ENCODE measurements around the gene NCAPG. TPM values are rescaled to one million over a fixed set of nuclear protein-coding genes. Genes with fewer than 3 reads are reported as not detected.

Gene NCAPG
- total and polyA plus RNA-seq, 9 of the 15 experiments (the other 6 are each of a cell fraction or from before 2014, with no cell fraction given), result 25.6 to 102 (median 65.3) TPM

DNA sequence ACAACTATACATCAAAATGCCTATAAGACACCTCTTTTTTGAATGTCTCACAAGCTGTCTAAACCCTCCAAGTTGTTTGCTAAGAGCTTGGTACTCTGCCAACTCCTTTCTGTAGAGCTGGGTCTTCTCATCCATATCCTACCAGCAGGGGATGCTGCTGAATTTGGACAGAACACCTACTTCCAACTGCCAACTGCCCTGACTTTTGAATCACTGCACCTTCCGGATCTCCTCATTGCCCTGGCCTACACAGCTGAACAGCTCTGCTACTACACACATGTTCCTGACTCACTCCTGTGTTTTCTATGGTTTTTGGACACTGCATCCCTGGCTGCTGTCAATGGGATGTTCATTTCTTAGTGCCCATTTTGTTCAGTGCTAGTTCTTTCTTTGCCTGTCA is 48.1 kb upstream of the NCAPG start:
- in situ Hi-C loops (cut with MboI), result no loop called here
- no peaks in the 10 kb centered on the region for H3K36me3 ChIP-seq (ENCODE audit: control insufficient read depth, insufficient read depth, low read length)
- ChIA-PET CTCF (ENCODE audit: low intra/inter-chr PET ratio) (no interaction called here), POLR2A (interaction anchor here (0.8 to 1.3 kb wide), 2 partner anchors 12 to 47 kb away, joined by 4 read pairs; partner anchors contain the start of gene DCAF16)
- FAIRE-seq (no peak), ATAC-seq (peak; percentile 70), DNase-seq (ENCODE audit: extremely low read depth in 1 of 4, low spot score in 3 of 4) (peak in 3 of 4 experiments; percentile 19 to 37 (median 37))
- no peaks in the 10 kb centered on the region for H4K20me1 ChIP-seq (replicated peaks; ENCODE audit: control insufficient read depth, insufficient read depth, low read length)
- H3K9me1 ChIP-seq (ENCODE audit: control insufficient read depth, insufficient read depth, low read length), result no peaks in the 10 kb centered on the region
- H3K9me3 ChIP-seq (replicated peaks; ENCODE audit: control insufficient read depth, insufficient read depth, low read depth, low read length), result peaks cover 3% of the 10 kb centered on the region; the same call in 1 of the 2 replicates
- H3K27ac ChIP-seq (ENCODE audit: extremely low read depth, low read depth, low read length), result no peak overlapping the region
- BruUV-seq (replicated peaks), result no TSS peak
- intact Hi-C loops (cut with micrococcal nuclease), result no loop called here
- WGBS (ENCODE audit: insufficient coverage, low coverage, missing lambda C conversion rate), result 0% methylated on average over 1 of the region's 1 CpG
- H3K79me2 ChIP-seq (ENCODE audit: control insufficient read depth, insufficient read depth, low read length), result no peaks in the 10 kb centered on the region
- peaks cover 0 to 7% of the 10 kb centered on the region in 2 experiments; a peak in 1 of 5 replicates for H3K4me1 ChIP-seq (replicated peaks in 1 of 2; ENCODE audit: control insufficient read depth in 2 of 2, insufficient read depth in 2 of 2, low read length in 2 of 2)
- no peak overlapping the region for H3K4me3 ChIP-seq
- H2AFZ ChIP-seq (ENCODE audit: low read depth, low read length), result no peak overlapping the region
- peaks cover 7 to 9% of the 10 kb centered on the region in 2 experiments; a peak in 4 of 5 replicates for H3K27me3 ChIP-seq (ENCODE audit: control insufficient read depth in 2 of 2, insufficient read depth in 2 of 2, low read length in 2 of 2)
- no peak overlapping the region for H3K4me2 ChIP-seq (ENCODE audit: insufficient read depth, low read length)
- H3K9ac ChIP-seq (ENCODE audit: insufficient read depth in 1 of 2, low read depth in 2 of 2, low read length in 2 of 2), result no peak overlapping the region
- TF ChIP-seq, protein P1, sequence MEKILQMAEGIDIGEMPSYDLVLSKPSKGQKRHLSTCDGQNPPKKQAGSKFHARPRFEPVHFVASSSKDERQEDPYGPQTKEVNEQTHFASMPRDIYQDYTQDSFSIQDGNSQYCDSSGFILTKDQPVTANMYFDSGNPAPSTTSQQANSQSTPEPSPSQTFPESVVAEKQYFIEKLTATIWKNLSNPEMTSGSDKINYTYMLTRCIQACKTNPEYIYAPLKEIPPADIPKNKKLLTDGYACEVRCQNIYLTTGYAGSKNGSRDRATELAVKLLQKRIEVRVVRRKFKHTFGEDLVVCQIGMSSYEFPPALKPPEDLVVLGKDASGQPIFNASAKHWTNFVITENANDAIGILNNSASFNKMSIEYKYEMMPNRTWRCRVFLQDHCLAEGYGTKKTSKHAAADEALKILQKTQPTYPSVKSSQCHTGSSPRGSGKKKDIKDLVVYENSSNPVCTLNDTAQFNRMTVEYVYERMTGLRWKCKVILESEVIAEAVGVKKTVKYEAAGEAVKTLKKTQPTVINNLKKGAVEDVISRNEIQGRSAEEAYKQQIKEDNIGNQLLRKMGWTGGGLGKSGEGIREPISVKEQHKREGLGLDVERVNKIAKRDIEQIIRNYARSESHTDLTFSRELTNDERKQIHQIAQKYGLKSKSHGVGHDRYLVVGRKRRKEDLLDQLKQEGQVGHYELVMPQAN (IDR thresholded peaks at IDR 0.05; ENCODE audit: borderline replicate concordance), result no peak
- TF ChIP-seq, protein P2, sequence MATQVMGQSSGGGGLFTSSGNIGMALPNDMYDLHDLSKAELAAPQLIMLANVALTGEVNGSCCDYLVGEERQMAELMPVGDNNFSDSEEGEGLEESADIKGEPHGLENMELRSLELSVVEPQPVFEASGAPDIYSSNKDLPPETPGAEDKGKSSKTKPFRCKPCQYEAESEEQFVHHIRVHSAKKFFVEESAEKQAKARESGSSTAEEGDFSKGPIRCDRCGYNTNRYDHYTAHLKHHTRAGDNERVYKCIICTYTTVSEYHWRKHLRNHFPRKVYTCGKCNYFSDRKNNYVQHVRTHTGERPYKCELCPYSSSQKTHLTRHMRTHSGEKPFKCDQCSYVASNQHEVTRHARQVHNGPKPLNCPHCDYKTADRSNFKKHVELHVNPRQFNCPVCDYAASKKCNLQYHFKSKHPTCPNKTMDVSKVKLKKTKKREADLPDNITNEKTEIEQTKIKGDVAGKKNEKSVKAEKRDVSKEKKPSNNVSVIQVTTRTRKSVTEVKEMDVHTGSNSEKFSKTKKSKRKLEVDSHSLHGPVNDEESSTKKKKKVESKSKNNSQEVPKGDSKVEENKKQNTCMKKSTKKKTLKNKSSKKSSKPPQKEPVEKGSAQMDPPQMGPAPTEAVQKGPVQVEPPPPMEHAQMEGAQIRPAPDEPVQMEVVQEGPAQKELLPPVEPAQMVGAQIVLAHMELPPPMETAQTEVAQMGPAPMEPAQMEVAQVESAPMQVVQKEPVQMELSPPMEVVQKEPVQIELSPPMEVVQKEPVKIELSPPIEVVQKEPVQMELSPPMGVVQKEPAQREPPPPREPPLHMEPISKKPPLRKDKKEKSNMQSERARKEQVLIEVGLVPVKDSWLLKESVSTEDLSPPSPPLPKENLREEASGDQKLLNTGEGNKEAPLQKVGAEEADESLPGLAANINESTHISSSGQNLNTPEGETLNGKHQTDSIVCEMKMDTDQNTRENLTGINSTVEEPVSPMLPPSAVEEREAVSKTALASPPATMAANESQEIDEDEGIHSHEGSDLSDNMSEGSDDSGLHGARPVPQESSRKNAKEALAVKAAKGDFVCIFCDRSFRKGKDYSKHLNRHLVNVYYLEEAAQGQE (IDR thresholded peaks at IDR 0.05; ENCODE audit: borderline replicate concordance), result peak; percentile 29; the same call in 1 of the 2 replicates
- TF ChIP-seq, protein P2 (CRISPR knock-in tag; IDR thresholded peaks at IDR 0.05; ENCODE audit: low read depth), result no peak
- TF ChIP-seq CCNT2 (IDR thresholded peaks at IDR 0.05; ENCODE audit: borderline replicate concordance, extremely low read depth, insufficient read length, low read depth, low read length) (no peak), NFIC (IDR thresholded peaks at IDR 0.05) (peak; percentile 78), GATAD2A (IDR thresholded peaks at IDR 0.05) (no peak), ZNF77 (CRISPR knock-in tag; IDR thresholded peaks at IDR 0.05) (no peak), GABPA (tag; conservative IDR thresholded peaks at IDR 0.05; ENCODE audit: low read depth) (no peak)
- TF ChIP-seq, protein P3, sequence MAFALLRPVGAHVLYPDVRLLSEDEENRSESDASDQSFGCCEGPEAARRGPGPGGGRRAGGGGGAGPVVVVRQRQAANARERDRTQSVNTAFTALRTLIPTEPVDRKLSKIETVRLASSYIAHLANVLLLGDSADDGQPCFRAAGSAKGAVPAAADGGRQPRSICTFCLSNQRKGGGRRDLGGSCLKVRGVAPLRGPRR (CRISPR knock-in tag; IDR thresholded peaks at IDR 0.05), result no peak

Measured in K562 (cell line).